K562 (cell line): ENCODE results near the gene RNF17. TPM values are rescaled to one million over a fixed set of nuclear protein-coding genes. Genes with fewer than 3 reads are reported as not detected.
A peak's percentile ranks its signal among the peaks of the same experiment; 100 is the strongest.

Experiments
- ATAC-seq: fragments of 200-7000 bp; cut with Tn5 transposase; 3 replicates; pipeline ENCODE4 v1.9.1; 2020; ENCODE audit warnings: moderate library complexity
- BruUV-seq: library from RNA; stranded (reverse); fragments of 400-500 nt; replicated peaks from 2 replicates; lab custom pipeline; 2021; lab: Mats Ljungman, UMichigan
- CTCF ChIA-PET: fragments of 300-600 bp; formaldehyde crosslinking; extraction: SDS; loops from one replicate; lab custom pipeline; 2021; ENCODE audit warnings: low intra/inter-chr PET ratio; lab: Yijun Ruan, JAX
- POLR2A ChIA-PET: fragments of 300-600, 350-650 bp; sonication (Branson Sonifier 250); formaldehyde crosslinking; extraction: SDS; loops from one replicate; lab custom pipeline; 2021; ENCODE audit warnings: antibody characterized with exemption, inconsistent platforms; lab: Yijun Ruan, JAX
- DNase-seq, 4 experiments: peaks; one replicate each; pipeline versions ENCODE4 v3.0.0 to v3.0.0-alpha.2; 2011 to 2018; ENCODE audit warnings: low spot score in 3 of 4, mixed read lengths in 3 of 4; ENCODE audit errors: extremely low read depth in 1 of 4
- FAIRE-seq: peaks from 2 replicates; lab custom pipeline; 2011; peaks lifted over from hg19 to GRCh38; lab: Jason Lieb, UNC
- H2AFZ ChIP-seq: 2 replicates; pipeline ENCODE4 v1.6.0; 2011; ENCODE audit warnings: low read depth, low read length, control low read depth, inconsistent platforms
- H3K27ac ChIP-seq: fragments of 200-600 bp; 3 replicates; pipeline ENCODE4 v1.8.0; 2011; ENCODE audit warnings: low read depth, mild to moderate bottlenecking, control low read depth, inconsistent platforms, low read length, moderate library complexity, mixed read lengths; ENCODE audit errors: extremely low read depth
- H3K27me3 ChIP-seq, 2 experiments: fragments of 300-600 bp in 1 of 2; 2 replicates in 1 of 2; 3 replicates in 1 of 2; pipeline versions ENCODE4 v1.6.0 to v1.8.0; 2011; ENCODE audit warnings: inconsistent platforms in 2 of 2, low read length in 2 of 2, mild to moderate bottlenecking in 1 of 2, mixed read lengths in 1 of 2, moderate library complexity in 1 of 2; ENCODE audit not compliant: control insufficient read depth in 2 of 2, insufficient read depth in 2 of 2
- H3K36me3 ChIP-seq: fragments of 300-600 bp; 3 replicates; pipeline ENCODE4 v1.8.0; 2011; ENCODE audit warnings: mild to moderate bottlenecking, low read length, inconsistent platforms; ENCODE audit not compliant: control insufficient read depth, insufficient read depth
- H3K4me1 ChIP-seq, 2 experiments: fragments of 200-600 bp in 1 of 2; replicated peaks in 1 of 2; 2 replicates in 1 of 2; 3 replicates in 1 of 2; pipeline versions ENCODE4 v1.5.1 to v1.8.0; 2011; ENCODE audit warnings: inconsistent platforms in 2 of 2, low read length in 2 of 2, mild to moderate bottlenecking in 1 of 2, mixed read lengths in 1 of 2, moderate library complexity in 1 of 2; ENCODE audit not compliant: control insufficient read depth in 2 of 2, insufficient read depth in 2 of 2
- H3K4me2 ChIP-seq: 2 replicates; pipeline ENCODE4 v1.6.1; 2011; ENCODE audit warnings: low read length, control low read depth, inconsistent platforms, mixed read lengths; ENCODE audit not compliant: insufficient read depth
- H3K4me3 ChIP-seq: fragments of 200-600 bp; sonication (generic), shearing (Covaris generic); 2 replicates; pipeline ENCODE4 v1.5.1; 2016; ENCODE audit warnings: control low read depth, inconsistent platforms
- H3K79me2 ChIP-seq: fragments of 200-600 bp; 3 replicates; pipeline ENCODE4 v1.8.0; 2011; ENCODE audit warnings: low read length, inconsistent platforms; ENCODE audit not compliant: control insufficient read depth, insufficient read depth
- H3K9ac ChIP-seq, 2 experiments: 2 replicates each; pipeline versions ENCODE4 v1.6.0 to v1.6.1; 2011; ENCODE audit warnings: low read depth in 2 of 2, low read length in 2 of 2, control low read depth in 1 of 2, inconsistent platforms in 1 of 2, mild to moderate bottlenecking in 1 of 2, mixed read lengths in 1 of 2; ENCODE audit not compliant: insufficient read depth in 1 of 2
- H3K9me1 ChIP-seq: one replicate; pipeline ENCODE4 v1.6.0; 2011; ENCODE audit warnings: inconsistent platforms, mild to moderate bottlenecking, low read length, moderate library complexity; ENCODE audit not compliant: control insufficient read depth, insufficient read depth
- H3K9me3 ChIP-seq: replicated peaks from 2 replicates; pipeline ENCODE4 v1.5.1; 2011; ENCODE audit warnings: low read depth, low read length, inconsistent platforms; ENCODE audit not compliant: control insufficient read depth, insufficient read depth
- H4K20me1 ChIP-seq: replicated peaks from 2 replicates; pipeline ENCODE4 v1.6.1; 2011; ENCODE audit warnings: low read length, inconsistent platforms, mixed read lengths; ENCODE audit not compliant: control insufficient read depth, insufficient read depth
- CHD4 ChIP-seq: fragments of 200-600 bp; sonication (generic); IDR thresholded peaks from 3 replicates; pipeline ENCODE4 v1.6.1; 2012; ENCODE audit warnings: low read depth, mild to moderate bottlenecking, mixed read lengths, low read length, inconsistent platforms; ENCODE audit not compliant: insufficient read depth, insufficient replicate concordance, poor library complexity, severe bottlenecking
- POLR2G ChIP-seq: fragments of 200-400 bp; formaldehyde crosslinking; IDR thresholded peaks from 2 replicates; pipeline ENCODE4 v1.6.1; 2017; ENCODE audit warnings: low read depth, mild to moderate bottlenecking, antibody characterized with exemption, low read length, moderate library complexity
- STAT5A ChIP-seq: IDR thresholded peaks from 2 replicates; pipeline ENCODE4 v1.6.1; 2012; ENCODE audit warnings: low read length, inconsistent platforms, borderline replicate concordance
- ZNF830 ChIP-seq: fragments of 250-450 bp; sonication (Bioruptor Pico); IDR thresholded peaks from 2 replicates; pipeline ENCODE4 v1.5.0; 2021; ENCODE audit warnings: mild to moderate bottlenecking
- WGBS: fragments of 100-300 bp; shearing (Covaris generic); methylation state at CpG from one replicate; pipeline ENCODE4 v1.1.6; 2016; ENCODE audit warnings: low coverage, mixed read lengths; ENCODE audit not compliant: insufficient coverage; ENCODE audit errors: missing lambda C conversion rate; 5-methylcytosine and 5-hydroxymethylcytosine counted together
- in situ Hi-C: fragments of 300-500 bp; cut with MboI; formaldehyde crosslinking; loops from 4 replicates; pipeline ENCODE4 v1.15.0; 2018; ENCODE audit warnings: inconsistent platforms, mixed read lengths
- intact Hi-C: fragments of 100-400 bp; cut with micrococcal nuclease; formaldehyde crosslinking; loops from 2 replicates; pipeline ENCODE4 v1.14.2; 2022
- polyA plus RNA-seq, 8 experiments: library from polyadenylated mRNA; depleted of rRNA in 4 of 8; stranded (reverse) in 5 of 8; unstranded in 3 of 8; fragments of >200 nt; fragmentation: Nextera tagmentation in 2 of 8; fragmentation: Illumina TruSeq in 1 of 8; extraction: Ambion mirVana in 2 of 8; extraction: Trizol in 1 of 8; gene quantifications; 2 replicates each; pipeline versions ENCODE4 v1.2.1 to v1.2.3, GENCODE V29; 2011 to 2014; ENCODE audit warnings: inconsistent platforms in 1 of 8, missing spikeins in 1 of 8
- total RNA-seq, 7 experiments: library from RNA; depleted of rRNA in 6 of 7; stranded (reverse); fragments of >200 nt in 6 of 7; fragmentation: Illumina TruSeq in 2 of 7; extraction: Trizol in 2 of 7; gene quantifications; 2 replicates each; pipeline versions ENCODE4 v1.2.1 to v1.2.3, GENCODE V29; 2011 to 2021; ENCODE audit warnings: low replicate concordance in 1 of 7

RNF17 gene
- total and polyA plus RNA-seq, 9 of the 15 experiments (the other 6 are each of a cell fraction or from before 2014, with no cell fraction given), result 0.11 to 0.90 (median 0.58) TPM

DNA sequence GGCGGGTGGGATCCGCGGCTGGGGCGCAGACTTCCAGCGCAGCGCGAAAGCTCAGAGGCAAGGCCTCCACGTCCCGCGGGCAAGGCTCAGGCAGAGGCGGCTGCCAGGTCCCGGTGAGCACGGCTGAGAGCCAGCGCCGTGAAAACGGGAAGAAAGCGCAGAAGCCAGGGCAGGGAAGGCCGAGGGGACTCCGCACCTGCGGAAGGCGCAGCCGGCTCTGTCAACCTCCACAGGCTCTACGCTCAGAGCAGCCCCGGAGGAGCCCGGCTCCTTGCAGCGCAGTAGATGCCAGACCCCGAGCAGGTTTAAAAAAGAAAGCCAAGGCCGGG lies 131.0 kb downstream of the RNF17 start:
- H3K9me3 ChIP-seq, result no peaks in the 10 kb centered on the region
- H3K9me1 ChIP-seq, result no peaks in the 10 kb centered on the region
- no peak overlapping the region for H3K4me3 ChIP-seq
- peaks cover 80% of the 10 kb centered on the region; the same call in 2 of the 3 replicates for H3K36me3 ChIP-seq
- no peak overlapping the region for H3K27ac ChIP-seq
- ATAC-seq (no peak), DNase-seq (no peak), FAIRE-seq (no peak)
- H3K4me2 ChIP-seq, result no peak overlapping the region
- H3K9ac ChIP-seq, result no peak overlapping the region
- no peaks in the 10 kb centered on the region for H4K20me1 ChIP-seq
- POLR2A ChIA-PET, result no interaction called here
- TF ChIP-seq CHD4 (no peak), POLR2G (peak; percentile 37; the same call in 1 of the 2 replicates)
- CTCF ChIA-PET, result no interaction called here
- H3K4me1 ChIP-seq, result peaks cover 0 to 9% of the 10 kb centered on the region in 2 experiments; a peak in 2 of 5 replicates
- intact Hi-C loops, result no loop called here
- BruUV-seq, result no TSS peak
- no peaks in the 10 kb centered on the region for H3K27me3 ChIP-seq
- WGBS, result 94% methylated on average over 8 of the region's 28 CpGs
- in situ Hi-C loops, result no loop called here
- no peaks in the 10 kb centered on the region; the same call in 2 of the 3 replicates for H3K79me2 ChIP-seq
- no peak overlapping the region for H2AFZ ChIP-seq

DNA sequence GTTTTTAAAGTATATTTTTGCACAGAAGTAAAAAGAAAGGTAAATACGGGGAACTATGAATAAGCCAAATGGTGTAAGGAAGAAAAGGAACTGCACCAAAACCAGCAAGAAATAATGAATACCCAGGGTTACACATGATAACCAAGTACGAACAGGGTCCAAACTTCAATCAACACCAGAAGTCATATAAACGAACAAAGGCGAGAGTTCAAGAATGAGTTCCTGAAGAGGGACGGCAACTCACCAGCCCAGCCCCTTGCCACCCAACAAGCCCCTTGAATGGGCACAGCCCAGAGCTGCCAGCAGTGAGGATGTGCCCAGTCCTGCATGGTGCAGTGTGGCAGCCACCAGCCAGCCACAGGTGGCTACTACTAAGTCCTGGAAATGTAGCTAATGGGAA lies 132.1 kb downstream of the RNF17 start:
- ATAC-seq (no peak), FAIRE-seq (no peak), DNase-seq (no peak)
- Histone ChIP-seq H3K27me3 (no peaks in the 10 kb centered on the region), H3K4me3 (no peak overlapping the region), H4K20me1 (no peaks in the 10 kb centered on the region), H3K79me2 (no peaks in the 10 kb centered on the region; the same call in 2 of the 3 replicates), H3K36me3 (peaks cover 75% of the 10 kb centered on the region; the same call in 2 of the 3 replicates), H3K9me1 (no peaks in the 10 kb centered on the region), H3K9me3 (no peaks in the 10 kb centered on the region), H3K9ac (no peak overlapping the region), H3K4me2 (no peak overlapping the region), H3K27ac (no peak overlapping the region), H3K4me1 (peaks cover 0 to 9% of the 10 kb centered on the region in 2 experiments; a peak in 2 of 5 replicates), H2AFZ (no peak overlapping the region)
- in situ Hi-C loops (no loop called here), intact Hi-C loops (no loop called here)
- no peak for TF ChIP-seq ZNF830 (CRISPR knock-in tag)
- no peak for TF ChIP-seq STAT5A
- ChIA-PET CTCF (no interaction called here), POLR2A (no interaction called here)
- BruUV-seq, result no TSS peak
- WGBS, result 96% methylated on average over 4 of the region's 5 CpGs
